ENCODE measurements around the gene OXCT1. TPM values are rescaled to one million over a fixed set of nuclear protein-coding genes. Genes with fewer than 3 reads are reported as not detected.

Gene OXCT1
- total and polyA plus RNA-seq, 2 of the 4 experiments (the other 2 are of a cell fraction), result 14.2 to 16.3 TPM

DNA sequence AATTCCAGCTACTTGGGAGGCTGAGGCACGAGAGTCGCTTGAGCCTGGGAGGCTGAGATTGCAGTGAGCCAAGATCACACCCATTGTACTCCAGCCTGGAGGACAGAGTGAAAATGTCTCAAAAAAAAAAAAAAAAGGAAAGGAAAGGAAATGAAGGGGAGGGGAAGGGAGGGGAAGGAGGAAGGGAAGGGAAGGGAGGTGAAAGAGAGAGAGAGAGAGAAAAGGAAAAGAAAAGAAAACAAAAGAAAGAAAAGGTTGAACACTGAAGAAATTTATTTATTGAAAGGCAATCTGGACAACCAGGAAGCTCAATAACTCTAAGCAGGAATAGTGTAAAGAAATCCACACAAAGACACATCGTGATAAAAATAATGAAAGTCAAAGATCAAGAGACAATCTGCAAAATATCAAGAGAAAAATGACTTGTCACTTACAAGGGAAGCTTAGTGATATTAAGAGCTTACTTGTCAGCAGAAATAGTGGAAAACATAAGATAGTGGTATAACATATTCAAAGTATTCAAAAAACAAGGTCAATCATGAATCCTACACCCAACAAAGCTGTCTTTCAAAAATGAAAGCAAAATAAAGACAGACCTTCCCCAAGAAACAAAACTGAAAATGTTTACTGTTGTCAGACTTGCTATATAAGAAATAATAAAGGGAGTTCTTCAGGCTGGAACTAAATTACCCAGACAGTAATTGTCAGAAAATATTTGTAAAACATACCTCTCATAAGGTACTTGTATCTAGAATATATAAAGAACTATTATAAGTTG, 23.0 kb upstream of the OXCT1 start:
- H2AFZ ChIP-seq (replicated peaks; ENCODE audit: low read length, poor library complexity), result no peak overlapping the region
- H3K14ac ChIP-seq (replicated peaks; ENCODE audit: low read depth, low read length), result no peak overlapping the region
- dilution Hi-C loops (cut with HindIII; ENCODE audit: low sequenced_read_pairs, unreplicated experiment), result no loop called here
- H3K18ac ChIP-seq (ENCODE audit: low read depth, low read length), result no peak overlapping the region
- H2AK9ac ChIP-seq (replicated peaks; ENCODE audit: low read depth, low read length, poor library complexity), result no peak overlapping the region
- no peak overlapping the region for H3K4me2 ChIP-seq (ENCODE audit: low read depth, low read length)
- no peak overlapping the region for H3K4me3 ChIP-seq (ENCODE audit: insufficient read depth, low read depth, low read length)
- no peaks in the 10 kb centered on the region for H3K36me3 ChIP-seq (ENCODE audit: control insufficient read depth, insufficient read depth, low read length)
- no peaks in the 10 kb centered on the region for H3K9me1 ChIP-seq (ENCODE audit: insufficient read depth, low read length)
- H4K91ac ChIP-seq (ENCODE audit: insufficient read depth, low read depth, low read length), result no peak overlapping the region
- WGBS, 2 experiments (ENCODE audit: extremely low coverage in 2 of 2, insufficient read length in 1 of 2), result no CpG with 5 or more reads among the region's 3 CpGs
- H2BK120ac ChIP-seq (ENCODE audit: low read depth, low read length), result no peak overlapping the region
- no peak overlapping the region for H4K5ac ChIP-seq (ENCODE audit: low read depth, low read length)
- no peaks in the 10 kb centered on the region for H3K79me1 ChIP-seq (ENCODE audit: low read depth in 1 of 2, low read length in 2 of 2)
- no peak overlapping the region for H3K23ac ChIP-seq (ENCODE audit: low read depth, low read length)
- intact Hi-C loops (cut with micrococcal nuclease), result no loop called here
- no peak overlapping the region for H3K27ac ChIP-seq (ENCODE audit: insufficient read depth, low read length)
- POLR2A ChIA-PET (ENCODE audit: unreplicated experiment), result no interaction called here
- CTCF ChIA-PET, result no interaction called here
- H3K4me1 ChIP-seq (ENCODE audit: control insufficient read depth, insufficient read depth, low read length), result no peaks in the 10 kb centered on the region
- no peak overlapping the region for H3K56ac ChIP-seq (ENCODE audit: extremely low read depth, insufficient read depth, low read length)
- H2AK5ac ChIP-seq (ENCODE audit: low read depth, low read length), result no peak overlapping the region
- no peaks in the 10 kb centered on the region for H3K9me3 ChIP-seq (ENCODE audit: control insufficient read depth, insufficient read depth, low read length)
- DNase-seq (no peak), ATAC-seq (ENCODE audit: low read depth) (no peak)
- no peak overlapping the region for H2BK20ac ChIP-seq (ENCODE audit: low read depth, low read length)
- peaks cover 8% of the 10 kb centered on the region for H3K27me3 ChIP-seq (ENCODE audit: control insufficient read depth, insufficient read depth, low read length)
- H3K9ac ChIP-seq (ENCODE audit: low read depth, low read length), result no peak overlapping the region
- TF ChIP-seq, protein P1, sequence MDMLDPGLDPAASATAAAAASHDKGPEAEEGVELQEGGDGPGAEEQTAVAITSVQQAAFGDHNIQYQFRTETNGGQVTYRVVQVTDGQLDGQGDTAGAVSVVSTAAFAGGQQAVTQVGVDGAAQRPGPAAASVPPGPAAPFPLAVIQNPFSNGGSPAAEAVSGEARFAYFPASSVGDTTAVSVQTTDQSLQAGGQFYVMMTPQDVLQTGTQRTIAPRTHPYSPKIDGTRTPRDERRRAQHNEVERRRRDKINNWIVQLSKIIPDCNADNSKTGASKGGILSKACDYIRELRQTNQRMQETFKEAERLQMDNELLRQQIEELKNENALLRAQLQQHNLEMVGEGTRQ (IDR thresholded peaks at IDR 0.05; ENCODE audit: low read depth, low read length), result no peak
- TF ChIP-seq FOS (IDR thresholded peaks at IDR 0.05; ENCODE audit: low read depth, low read length), result no peak
- TF ChIP-seq, protein P2, sequence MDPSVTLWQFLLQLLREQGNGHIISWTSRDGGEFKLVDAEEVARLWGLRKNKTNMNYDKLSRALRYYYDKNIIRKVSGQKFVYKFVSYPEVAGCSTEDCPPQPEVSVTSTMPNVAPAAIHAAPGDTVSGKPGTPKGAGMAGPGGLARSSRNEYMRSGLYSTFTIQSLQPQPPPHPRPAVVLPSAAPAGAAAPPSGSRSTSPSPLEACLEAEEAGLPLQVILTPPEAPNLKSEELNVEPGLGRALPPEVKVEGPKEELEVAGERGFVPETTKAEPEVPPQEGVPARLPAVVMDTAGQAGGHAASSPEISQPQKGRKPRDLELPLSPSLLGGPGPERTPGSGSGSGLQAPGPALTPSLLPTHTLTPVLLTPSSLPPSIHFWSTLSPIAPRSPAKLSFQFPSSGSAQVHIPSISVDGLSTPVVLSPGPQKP (IDR thresholded peaks at IDR 0.05; ENCODE audit: borderline replicate concordance, low read depth, low read length), result no peak
- no peak for TF ChIP-seq BHLHE40 (IDR thresholded peaks at IDR 0.05; ENCODE audit: low read depth, low read length)
- TF ChIP-seq SMC3 (IDR thresholded peaks at IDR 0.05; ENCODE audit: low read depth, low read length), result no peak
- TF ChIP-seq, protein P3, sequence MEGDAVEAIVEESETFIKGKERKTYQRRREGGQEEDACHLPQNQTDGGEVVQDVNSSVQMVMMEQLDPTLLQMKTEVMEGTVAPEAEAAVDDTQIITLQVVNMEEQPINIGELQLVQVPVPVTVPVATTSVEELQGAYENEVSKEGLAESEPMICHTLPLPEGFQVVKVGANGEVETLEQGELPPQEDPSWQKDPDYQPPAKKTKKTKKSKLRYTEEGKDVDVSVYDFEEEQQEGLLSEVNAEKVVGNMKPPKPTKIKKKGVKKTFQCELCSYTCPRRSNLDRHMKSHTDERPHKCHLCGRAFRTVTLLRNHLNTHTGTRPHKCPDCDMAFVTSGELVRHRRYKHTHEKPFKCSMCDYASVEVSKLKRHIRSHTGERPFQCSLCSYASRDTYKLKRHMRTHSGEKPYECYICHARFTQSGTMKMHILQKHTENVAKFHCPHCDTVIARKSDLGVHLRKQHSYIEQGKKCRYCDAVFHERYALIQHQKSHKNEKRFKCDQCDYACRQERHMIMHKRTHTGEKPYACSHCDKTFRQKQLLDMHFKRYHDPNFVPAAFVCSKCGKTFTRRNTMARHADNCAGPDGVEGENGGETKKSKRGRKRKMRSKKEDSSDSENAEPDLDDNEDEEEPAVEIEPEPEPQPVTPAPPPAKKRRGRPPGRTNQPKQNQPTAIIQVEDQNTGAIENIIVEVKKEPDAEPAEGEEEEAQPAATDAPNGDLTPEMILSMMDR (conservative IDR thresholded peaks at IDR 0.05; ENCODE audit: low read depth, low read length), result no peak
- TF ChIP-seq CHD1 (IDR thresholded peaks at IDR 0.05; ENCODE audit: low read depth, low read length), result no peak
- TF ChIP-seq MXI1 (IDR thresholded peaks at IDR 0.05; ENCODE audit: borderline replicate concordance, low read depth, low read length), result no peak
- no peak for TF ChIP-seq POLR2A (IDR thresholded peaks at IDR 0.05; ENCODE audit: low read depth, low read length)
- TF ChIP-seq RAD21 (IDR thresholded peaks at IDR 0.05; ENCODE audit: low read length), result no peak
- TF ChIP-seq CEBPB (IDR thresholded peaks at IDR 0.05; ENCODE audit: low read depth, low read length), result no peak
- no peak for TF ChIP-seq RCOR1 (IDR thresholded peaks at IDR 0.05; ENCODE audit: insufficient replicate concordance, low read length)
- no peak for TF ChIP-seq NFE2L2 (IDR thresholded peaks at IDR 0.05; ENCODE audit: low read depth, low read length)
- no peak for TF ChIP-seq RFX5 (IDR thresholded peaks at IDR 0.05; ENCODE audit: low read depth, low read length)
- TF ChIP-seq MAZ (IDR thresholded peaks at IDR 0.05; ENCODE audit: borderline replicate concordance, low read depth, low read length), result no peak
- no peak overlapping the region for H4K8ac ChIP-seq (ENCODE audit: low read depth in 2 of 2, low read length in 2 of 2)
- H2BK5ac ChIP-seq (ENCODE audit: low read depth, low read length, poor library complexity, severe bottlenecking), result no peak overlapping the region
- no peak overlapping the region for H3K4ac ChIP-seq (ENCODE audit: low read depth, low read length)
- H4K20me1 ChIP-seq (ENCODE audit: insufficient read depth, low read length), result no peaks in the 10 kb centered on the region
- in situ Hi-C loops (cut with MboI; ENCODE audit: low sequenced_read_pairs), result no loop called here
- H2BK15ac ChIP-seq (ENCODE audit: low read depth, low read length), result no peak overlapping the region
- BruUV-seq (replicated peaks), result no TSS peak
